Measurements from ENCODE around the gene MYO1H.

Gene MYO1H

DNA sequence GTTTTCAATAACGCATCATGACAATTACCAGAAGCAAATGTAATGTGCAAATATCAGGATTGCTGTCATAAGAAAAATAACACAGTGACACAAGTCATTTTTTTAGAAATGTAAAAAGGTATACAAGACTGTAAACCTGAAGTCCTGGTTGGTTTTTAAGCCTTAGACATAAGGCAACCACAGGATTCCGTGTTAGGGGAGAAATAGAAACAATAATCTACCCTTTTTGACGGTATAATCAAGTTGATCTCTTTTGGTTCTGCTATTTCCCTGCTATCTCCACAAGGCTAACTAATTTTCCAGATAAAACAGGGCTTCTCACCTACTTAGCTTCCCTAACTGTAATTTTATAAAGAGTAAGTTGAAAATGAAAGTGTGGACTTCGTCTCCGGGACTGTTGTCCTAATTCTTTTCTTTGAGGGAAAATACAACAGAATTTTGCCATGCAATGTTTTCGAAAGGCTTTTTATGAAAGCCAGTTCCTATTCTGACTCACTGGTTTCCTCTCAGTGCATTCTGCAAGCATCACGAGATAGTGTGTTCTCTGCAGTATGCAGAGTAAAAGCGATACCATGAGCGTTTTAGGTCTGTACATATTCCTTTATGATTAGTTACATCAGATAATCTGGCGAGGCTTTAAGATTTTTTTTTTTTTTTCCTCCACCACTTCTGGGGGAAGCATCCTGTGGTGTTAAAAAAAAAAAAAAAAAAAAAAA lies 10.6 kb downstream of the MYO1H start:
- H3K9me3 ChIP-seq (ENCODE audit: low read depth, low read length), result no peaks in the 10 kb centered on the region

DNA sequence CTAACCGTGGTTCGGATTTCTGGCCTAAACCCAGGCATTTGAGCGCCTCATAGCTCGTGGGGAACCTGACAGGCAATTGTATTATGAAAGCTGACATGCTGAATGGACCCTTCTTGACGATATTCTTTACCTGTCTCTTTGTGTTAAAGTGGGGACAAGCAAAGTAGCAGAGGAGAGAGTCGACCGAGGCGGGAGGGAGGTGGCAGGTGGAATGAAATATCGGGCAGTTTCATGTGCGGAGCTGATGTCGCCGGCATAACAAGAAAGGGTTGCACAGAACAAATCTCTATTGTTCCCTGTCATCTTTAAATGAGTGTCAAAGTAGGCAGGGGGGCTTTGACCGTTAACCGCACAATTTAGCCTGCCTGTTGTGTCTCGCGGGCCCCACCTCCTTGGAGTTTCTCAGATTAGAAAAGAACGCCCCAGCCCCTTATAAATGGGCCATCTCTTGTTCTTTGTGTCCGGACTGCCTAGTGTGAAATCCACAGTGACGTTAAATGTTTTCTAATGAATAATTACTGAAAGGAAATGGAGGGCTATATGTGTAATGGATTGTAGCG lies 11.5 kb downstream of the MYO1H start:
- TF ChIP-seq POLR2AphosphoS5 (IDR thresholded peaks at IDR 0.05; ENCODE audit: borderline replicate concordance, low read depth, low read length) (no peak), FOXP2 (optimal IDR thresholded peaks at IDR 0.05; ENCODE audit: control extremely low read depth, extremely low read length, insufficient read depth) (no peak)
- Histone ChIP-seq H3K9ac (ENCODE audit: insufficient read length) (no peak overlapping the region), H3K36me3 (ENCODE audit: insufficient read depth, low read length) (no peaks in the 10 kb centered on the region), H3K4me3 (no peak overlapping the region), H3K9me3 (ENCODE audit: low read depth, low read length) (no peaks in the 10 kb centered on the region), H3K27ac (no peak overlapping the region)
- DNase-seq (ENCODE audit: low read depth, low spot score), result no peak

More for the DNA sequence above, 10.6 kb downstream of the MYO1H start:
- H3K9ac ChIP-seq (ENCODE audit: insufficient read length), result no peak overlapping the region
- no peak for TF ChIP-seq FOXP2 (optimal IDR thresholded peaks at IDR 0.05; ENCODE audit: control extremely low read depth, extremely low read length, insufficient read depth)
- no peak overlapping the region for H3K4me3 ChIP-seq
- no peak for DNase-seq (ENCODE audit: low read depth, low spot score)
- H3K27ac ChIP-seq, result no peak overlapping the region
- H3K36me3 ChIP-seq (ENCODE audit: insufficient read depth, low read length), result no peaks in the 10 kb centered on the region

DNA sequence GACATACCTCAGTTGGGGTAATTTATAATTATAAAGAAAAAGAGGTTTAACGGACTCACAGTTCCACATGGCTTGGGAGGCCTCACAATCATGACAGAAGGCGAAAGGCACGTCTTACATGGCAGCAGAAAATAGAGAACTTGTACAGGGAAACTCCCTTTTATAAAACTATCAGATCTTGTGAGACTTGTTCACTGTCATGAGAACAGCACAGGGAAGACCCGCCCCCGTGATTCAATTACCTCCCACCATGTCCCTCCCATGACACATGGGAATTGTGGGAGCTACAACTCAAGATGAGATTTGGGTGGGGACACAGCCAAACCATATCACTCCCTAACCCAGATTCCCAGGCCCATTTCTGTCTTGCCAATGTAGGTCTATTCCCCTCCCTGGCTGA lies 22.1 kb downstream of the MYO1H start:
- Histone ChIP-seq H3K36me3 (ENCODE audit: insufficient read depth, low read length) (no peaks in the 10 kb centered on the region), H3K9me3 (ENCODE audit: low read depth, low read length) (no peaks in the 10 kb centered on the region)
- no peak for DNase-seq (ENCODE audit: low read depth, low spot score)

DNA sequence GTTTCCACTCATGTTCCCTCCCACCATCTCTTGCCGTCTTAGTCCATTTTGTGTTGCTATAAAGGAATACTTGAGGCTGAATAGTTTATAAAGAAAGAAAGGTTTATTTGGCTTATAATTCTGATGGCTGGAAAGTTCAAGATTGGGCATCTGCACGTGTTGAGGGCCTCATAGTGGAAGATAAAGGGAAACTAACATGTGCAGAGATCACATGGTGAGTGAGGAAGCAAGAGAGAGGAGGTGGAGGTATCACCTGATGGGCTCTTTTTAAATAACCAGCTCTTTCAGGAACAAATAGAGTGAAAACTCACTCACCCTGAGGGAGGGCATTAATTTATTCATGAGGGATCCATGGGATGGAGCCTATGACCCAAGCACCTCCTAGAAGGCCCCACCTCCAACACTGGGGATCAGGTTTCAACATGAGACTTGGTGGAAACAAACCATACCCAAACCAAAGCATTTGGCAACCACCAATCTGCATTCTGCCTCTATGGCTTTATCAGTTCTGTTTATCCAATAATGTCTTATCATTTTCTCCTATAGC lies 29.5 kb downstream of the MYO1H start:
- DNase-seq (ENCODE audit: low read depth, low spot score), result no peak
- no peaks in the 10 kb centered on the region for H3K9me3 ChIP-seq (ENCODE audit: low read depth, low read length)
- TF ChIP-seq POLR2AphosphoS5 (IDR thresholded peaks at IDR 0.05; ENCODE audit: borderline replicate concordance, low read depth, low read length), result no peak
- no peak for TF ChIP-seq FOXP2 (optimal IDR thresholded peaks at IDR 0.05; ENCODE audit: control extremely low read depth, extremely low read length, insufficient read depth)
- TF ChIP-seq EZH2 (IDR thresholded peaks at IDR 0.05), result no peak
- no peaks in the 10 kb centered on the region for H3K36me3 ChIP-seq (ENCODE audit: insufficient read depth, low read length)
- no peak overlapping the region for H3K4me3 ChIP-seq
- no peak overlapping the region for H3K9ac ChIP-seq (ENCODE audit: insufficient read length)
- no peak overlapping the region for H3K27ac ChIP-seq

More for the DNA sequence above, 22.1 kb downstream of the MYO1H start:
- no peak overlapping the region for H3K9ac ChIP-seq (ENCODE audit: insufficient read length)
- TF ChIP-seq POLR2AphosphoS5 (IDR thresholded peaks at IDR 0.05; ENCODE audit: borderline replicate concordance, low read depth, low read length) (no peak), FOXP2 (optimal IDR thresholded peaks at IDR 0.05; ENCODE audit: control extremely low read depth, extremely low read length, insufficient read depth) (no peak), EZH2 (IDR thresholded peaks at IDR 0.05) (no peak)
- H3K27ac ChIP-seq, result no peak overlapping the region
- no peak overlapping the region for H3K4me3 ChIP-seq

DNA sequence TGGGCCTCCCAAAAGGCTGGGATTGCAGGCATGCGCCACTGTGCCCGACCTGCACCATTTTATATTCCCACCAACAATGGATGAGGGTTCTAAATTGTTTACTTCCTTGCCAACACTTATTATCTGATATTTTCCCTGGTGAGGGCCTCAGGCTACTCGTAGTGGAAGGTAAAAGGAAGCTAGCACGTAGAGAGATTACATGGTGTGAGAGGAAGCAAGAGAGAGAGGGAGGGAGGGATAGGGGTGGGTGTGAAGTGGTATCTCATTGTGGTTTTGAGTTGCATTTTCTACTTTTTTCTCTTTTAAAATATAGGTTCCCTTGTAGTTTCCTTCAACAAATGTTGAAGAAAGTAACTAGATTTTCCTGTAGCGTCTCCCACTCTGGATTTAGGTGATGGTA lies 30.9 kb downstream of the MYO1H start:
- H3K4me3 ChIP-seq, result no peak overlapping the region
- H3K9me3 ChIP-seq (ENCODE audit: low read depth, low read length), result no peaks in the 10 kb centered on the region
- H3K36me3 ChIP-seq (ENCODE audit: insufficient read depth, low read length), result no peaks in the 10 kb centered on the region
- no peak overlapping the region for H3K27ac ChIP-seq
- no peak overlapping the region for H3K9ac ChIP-seq (ENCODE audit: insufficient read length)
- TF ChIP-seq EZH2 (IDR thresholded peaks at IDR 0.05) (no peak), FOXP2 (optimal IDR thresholded peaks at IDR 0.05; ENCODE audit: control extremely low read depth, extremely low read length, insufficient read depth) (no peak), POLR2AphosphoS5 (IDR thresholded peaks at IDR 0.05; ENCODE audit: borderline replicate concordance, low read depth, low read length) (no peak)
- no peak for DNase-seq (ENCODE audit: low read depth, low spot score)

DNA sequence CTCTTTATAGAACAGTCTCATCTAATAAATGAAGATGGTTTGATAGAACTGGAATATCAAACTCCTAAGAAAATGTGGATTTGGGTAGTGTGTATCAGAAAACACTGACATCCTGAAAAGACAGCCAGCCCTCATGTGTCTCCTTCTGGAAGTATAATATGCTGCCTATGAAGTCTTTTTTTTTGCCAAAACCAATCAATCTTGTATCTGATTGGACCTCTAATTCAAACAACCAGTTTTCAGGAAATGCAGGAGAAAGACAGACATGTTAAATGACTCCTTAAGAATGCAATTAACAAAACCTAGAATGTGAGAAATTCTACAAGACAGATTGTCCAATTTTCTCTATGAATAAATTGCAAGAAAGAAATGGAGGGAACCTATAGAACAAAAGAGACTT lies 34.3 kb downstream of the MYO1H start:
- no peaks in the 10 kb centered on the region for H3K9me3 ChIP-seq (ENCODE audit: low read depth, low read length)
- no peak overlapping the region for H3K9ac ChIP-seq (ENCODE audit: insufficient read length)

DNA sequence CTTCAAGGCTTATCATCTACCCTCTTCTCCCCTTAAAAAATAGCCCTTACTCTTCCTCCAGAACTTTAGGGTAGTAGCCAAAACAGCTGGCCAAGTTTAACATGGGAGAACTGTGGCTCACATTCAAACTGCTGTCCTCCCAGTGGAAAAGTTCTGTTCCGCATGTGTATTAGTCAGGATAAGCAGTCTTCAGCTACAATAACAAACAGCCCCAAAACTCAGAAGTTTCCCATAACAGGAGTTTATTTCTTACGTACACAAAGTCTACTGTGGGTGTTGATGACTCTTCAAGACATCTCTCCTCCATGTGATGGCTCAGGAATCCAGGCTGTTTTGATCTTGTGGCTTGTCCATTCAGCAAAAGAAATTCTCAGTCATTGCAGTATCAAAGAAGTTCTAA lies 35.5 kb downstream of the MYO1H start:
- Histone ChIP-seq H3K9me3 (ENCODE audit: low read depth, low read length) (no peaks in the 10 kb centered on the region), H3K9ac (ENCODE audit: insufficient read length) (no peak overlapping the region), H3K27ac (no peak overlapping the region), H3K4me3 (no peak overlapping the region), H3K36me3 (ENCODE audit: insufficient read depth, low read length) (no peaks in the 10 kb centered on the region)
- no peak for TF ChIP-seq EZH2 (IDR thresholded peaks at IDR 0.05)
- TF ChIP-seq POLR2AphosphoS5 (IDR thresholded peaks at IDR 0.05; ENCODE audit: borderline replicate concordance, low read depth, low read length), result no peak
- no peak for TF ChIP-seq FOXP2 (optimal IDR thresholded peaks at IDR 0.05; ENCODE audit: control extremely low read depth, extremely low read length, insufficient read depth)
- no peak for DNase-seq (ENCODE audit: low read depth, low spot score)

More for the DNA sequence above, 34.3 kb downstream of the MYO1H start:
- H3K27ac ChIP-seq, result no peak overlapping the region
- no peak overlapping the region for H3K4me3 ChIP-seq
- no peaks in the 10 kb centered on the region for H3K36me3 ChIP-seq (ENCODE audit: insufficient read depth, low read length)
- DNase-seq (ENCODE audit: low read depth, low spot score), result no peak
- TF ChIP-seq FOXP2 (optimal IDR thresholded peaks at IDR 0.05; ENCODE audit: control extremely low read depth, extremely low read length, insufficient read depth), result no peak

DNA sequence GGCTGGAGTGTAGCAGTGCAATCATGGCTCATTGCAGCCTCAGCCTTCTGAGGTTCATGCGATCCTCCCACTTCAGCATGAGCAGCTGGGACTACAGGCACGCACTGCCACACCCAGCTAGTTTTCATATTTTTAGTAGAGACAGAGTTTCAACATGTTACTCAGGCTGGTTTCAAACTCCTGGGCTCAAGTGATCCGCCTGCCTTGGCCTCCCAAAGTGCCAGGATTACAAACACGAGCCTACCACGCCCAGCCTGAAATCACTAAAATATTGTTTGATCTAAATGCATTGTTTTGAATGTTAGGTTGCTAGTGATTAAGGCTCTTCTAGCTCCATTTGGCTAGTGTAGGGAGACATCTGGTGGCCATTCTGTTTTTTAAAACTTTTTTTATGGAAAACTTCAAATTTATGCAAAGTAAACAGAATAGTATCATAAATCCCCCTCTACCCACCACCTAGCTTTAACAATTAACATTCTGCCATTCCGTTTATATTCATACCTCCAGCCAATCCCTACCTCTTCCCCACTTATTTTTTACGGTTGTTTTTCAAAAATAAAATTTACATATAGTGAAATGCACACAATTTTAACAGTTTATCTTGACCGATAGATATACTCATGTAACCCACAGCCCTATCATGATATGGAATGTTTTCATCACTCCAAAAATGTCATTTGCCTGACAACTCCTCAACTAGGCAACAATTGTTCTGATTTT lies 37.8 kb downstream of the MYO1H start:
- Histone ChIP-seq H3K36me3 (ENCODE audit: insufficient read depth, low read length) (no peaks in the 10 kb centered on the region), H3K27ac (0 out of 2 replicates have a peak overlapping the region, but pooled peaks have one; percentile 49), H3K9me3 (ENCODE audit: low read depth, low read length) (no peaks in the 10 kb centered on the region), H3K4me3 (peak overlapping the region; percentile 69), H3K9ac (ENCODE audit: insufficient read length) (peak overlapping the region; percentile 41)
- no peak for TF ChIP-seq FOXP2 (optimal IDR thresholded peaks at IDR 0.05; ENCODE audit: control extremely low read depth, extremely low read length, insufficient read depth)
- no peak for TF ChIP-seq POLR2AphosphoS5 (IDR thresholded peaks at IDR 0.05; ENCODE audit: borderline replicate concordance, low read depth, low read length)
- TF ChIP-seq EZH2 (IDR thresholded peaks at IDR 0.05), result no peak
- peak; percentile 64 for DNase-seq (ENCODE audit: low read depth, low spot score)

Measured in SK-N-MC (cell line).